H1 (cell line): ENCODE data around the gene STX10. TPM values are rescaled to one million over a fixed set of nuclear protein-coding genes. Genes with fewer than 3 reads are reported as not detected.

Source experiments
- CHD2 ChIP-seq: IDR thresholded peaks from 2 replicates; pipeline ENCODE4 v1.6.1; 2012; ENCODE audit warnings: low read length, improper control_type of control experiment
- CHD7 ChIP-seq: fragments of 300-600 bp; sonication (generic); IDR thresholded peaks from 2 replicates; pipeline ENCODE4 v1.7.1; 2012; ENCODE audit warnings: low read length, moderate library complexity, mild to moderate bottlenecking, inconsistent platforms; ENCODE audit not compliant: insufficient replicate concordance
- JUN ChIP-seq: IDR thresholded peaks from 2 replicates; pipeline ENCODE4 v1.6.1; 2011; ENCODE audit warnings: low read depth, mild to moderate bottlenecking, improper control_type of control experiment, low read length
- KDM1A ChIP-seq: fragments of 200-600, 300-600 bp; sonication (generic); IDR thresholded peaks from 2 replicates; pipeline ENCODE4 v1.7.1; 2016; ENCODE audit warnings: mild to moderate bottlenecking, low read length, borderline replicate concordance
- KDM5A ChIP-seq: fragments of 200-600 bp; IDR thresholded peaks from 2 replicates; pipeline ENCODE4 v1.7.1; 2012; ENCODE audit warnings: mild to moderate bottlenecking, low read length, inconsistent platforms, mixed read lengths
- NANOG ChIP-seq: IDR thresholded peaks from 2 replicates; pipeline ENCODE4 v1.6.1; 2011; ENCODE audit warnings: low read length, low read depth, mild to moderate bottlenecking, inconsistent platforms; ENCODE audit not compliant: insufficient read depth, poor library complexity, severe bottlenecking
- SAP30 ChIP-seq: fragments of 300-600 bp; sonication (generic); IDR thresholded peaks from 2 replicates; pipeline ENCODE4 v1.7.1; 2012; ENCODE audit warnings: low read length, moderate library complexity, mild to moderate bottlenecking, inconsistent platforms; ENCODE audit not compliant: insufficient read depth, insufficient replicate concordance
- SIRT6 ChIP-seq: IDR thresholded peaks from one replicate; pipeline ENCODE4 v1.7.1; 2012; ENCODE audit warnings: low read length, inconsistent platforms
- USF2 ChIP-seq: IDR thresholded peaks from 2 replicates; pipeline ENCODE4 v1.6.1; 2011; ENCODE audit warnings: low read length, improper control_type of control experiment
- YY1 ChIP-seq: IDR thresholded peaks from 2 replicates; pipeline ENCODE4 v1.6.1; 2011; ENCODE audit warnings: low read depth, mild to moderate bottlenecking, low read length
- polyA plus RNA-seq, 7 experiments: library from polyadenylated mRNA; depleted of rRNA in 3 of 7; stranded (reverse) in 5 of 7; unstranded in 2 of 7; fragments of >200 nt in 5 of 7; fragments of 200-250 nt in 2 of 7; gene quantifications; 1 replicate in 5 of 7; 2 replicates in 1 of 7; 4 replicates in 1 of 7; pipeline versions ENCODE4 v1.2.1 to v1.2.3, GENCODE V29; 2011 to 2013; ENCODE audit warnings: missing spikeins in 2 of 7, mixed read lengths in 2 of 7
- total RNA-seq: library from RNA; stranded (reverse); fragmentation: NEBNext Ultra II Directional; extraction: Animal tissue kit (Norgen Biotek cat#: 25700); gene quantifications from 2 replicates; pipeline ENCODE4 v1.2.1, GENCODE V29; 2021

STX10 gene
- total and polyA plus RNA-seq, 2 of the 8 experiments (the other 6 are each of a cell fraction or from before 2014, with no cell fraction given) = 53.0 to 80.1 TPM

- no peak for TF ChIP-seq CHD7
- no peak for TF ChIP-seq CHD2
- no peak for TF ChIP-seq NANOG
- no peak for TF ChIP-seq USF2
- no peak for TF ChIP-seq KDM5A
- TF ChIP-seq SIRT6 = no peak
- no peak for TF ChIP-seq SAP30
- peak; percentile 69; the same call in 1 of the 2 replicates for TF ChIP-seq KDM1A
- peak; percentile 90; the same call in 1 of the 2 replicates for TF ChIP-seq YY1
- TF ChIP-seq JUN = no peak
These were observed 32.3 kb downstream of the STX10 start, which contains the start of gene NACC1 (continued) for GRCh38 chr19:13117772-13118423.
